Measurements from ENCODE around the gene PRLH.

- TF ChIP-seq, protein P1, sequence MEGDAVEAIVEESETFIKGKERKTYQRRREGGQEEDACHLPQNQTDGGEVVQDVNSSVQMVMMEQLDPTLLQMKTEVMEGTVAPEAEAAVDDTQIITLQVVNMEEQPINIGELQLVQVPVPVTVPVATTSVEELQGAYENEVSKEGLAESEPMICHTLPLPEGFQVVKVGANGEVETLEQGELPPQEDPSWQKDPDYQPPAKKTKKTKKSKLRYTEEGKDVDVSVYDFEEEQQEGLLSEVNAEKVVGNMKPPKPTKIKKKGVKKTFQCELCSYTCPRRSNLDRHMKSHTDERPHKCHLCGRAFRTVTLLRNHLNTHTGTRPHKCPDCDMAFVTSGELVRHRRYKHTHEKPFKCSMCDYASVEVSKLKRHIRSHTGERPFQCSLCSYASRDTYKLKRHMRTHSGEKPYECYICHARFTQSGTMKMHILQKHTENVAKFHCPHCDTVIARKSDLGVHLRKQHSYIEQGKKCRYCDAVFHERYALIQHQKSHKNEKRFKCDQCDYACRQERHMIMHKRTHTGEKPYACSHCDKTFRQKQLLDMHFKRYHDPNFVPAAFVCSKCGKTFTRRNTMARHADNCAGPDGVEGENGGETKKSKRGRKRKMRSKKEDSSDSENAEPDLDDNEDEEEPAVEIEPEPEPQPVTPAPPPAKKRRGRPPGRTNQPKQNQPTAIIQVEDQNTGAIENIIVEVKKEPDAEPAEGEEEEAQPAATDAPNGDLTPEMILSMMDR (IDR thresholded peaks at IDR 0.05; ENCODE audit: low read depth, low read length) = no peak
- TF ChIP-seq POLR2A (IDR thresholded peaks at IDR 0.05; ENCODE audit: extremely low read depth, insufficient read length) (no peak), MAX (IDR thresholded peaks at IDR 0.05; ENCODE audit: low read depth, low read length) (no peak), MYC (IDR thresholded peaks at IDR 0.05; ENCODE audit: low read depth, low read length) (no peak)
Measured at GRCh38 chr2:237585590-237586221, 19.3 kb downstream of the PRLH start.

Data from NB4 (cell line).